Thyroid gland (tissue), 4 donors: ENCODE results near the gene PREX1.

Source experiments
- CTCF ChIP-seq, 6 experiments: fragments of 200-600 bp in 3 of 6; fragments of 450-650 bp in 3 of 6; sonication (generic) in 3 of 6; IDR thresholded peaks; one replicate each; pipeline ENCODE4 v1.5.1; 2016 to 2019; ENCODE audit warnings: antibody characterized with exemption in 6 of 6, mild to moderate bottlenecking in 2 of 6, inconsistent platforms in 1 of 6, moderate library complexity in 1 of 6
- POLR2A ChIP-seq, 2 donors: fragments of 450-650 bp; IDR thresholded peaks; one replicate each; pipeline ENCODE4 v1.6.1; 2017; ENCODE audit warnings: antibody characterized with exemption in 2 of 2, mild to moderate bottlenecking in 2 of 2, moderate library complexity in 1 of 2

DNA sequence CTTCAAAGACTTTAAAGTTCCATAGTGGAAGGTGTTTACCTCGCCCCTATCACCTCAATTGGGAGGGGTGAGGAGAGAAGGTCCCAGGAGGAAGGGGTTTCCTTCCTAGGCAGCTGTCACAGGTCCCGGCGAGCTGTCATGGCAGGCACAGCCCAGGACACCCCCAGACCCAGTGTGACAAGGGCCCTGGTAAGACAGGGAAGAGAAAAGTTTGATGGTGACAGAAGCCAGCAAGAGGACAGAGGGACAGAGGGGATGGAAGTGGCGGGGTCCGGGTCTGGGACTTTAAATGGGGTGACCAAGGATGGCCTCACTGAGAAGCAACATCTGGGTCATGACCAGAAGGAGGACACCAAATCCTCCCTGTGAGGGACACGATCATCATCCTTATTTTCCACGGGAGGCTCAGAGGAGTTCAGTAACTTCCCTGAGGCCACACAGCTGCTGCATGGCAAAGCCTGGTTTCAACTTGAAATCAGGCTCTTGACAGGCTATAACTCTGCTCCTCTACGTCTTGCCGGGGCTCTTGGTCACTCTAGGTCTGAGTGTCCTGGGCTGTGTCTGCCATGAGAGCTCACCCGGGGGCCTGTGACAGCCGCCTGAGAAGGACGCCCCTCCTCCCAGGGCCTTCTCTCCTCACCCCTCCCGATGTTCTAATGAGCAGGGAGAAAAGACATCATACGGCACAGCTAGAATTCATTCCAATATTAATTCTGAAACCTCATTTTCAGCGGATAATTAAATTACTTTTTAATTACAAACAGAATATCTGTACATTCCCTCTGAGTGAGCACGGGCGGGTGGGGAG, 222.2 kb downstream of the PREX1 start:
- TF ChIP-seq POLR2A (IDR thresholded peaks at IDR 0.05), result no peak
- no peak for TF ChIP-seq CTCF (IDR thresholded peaks at IDR 0.05)
